Small intestine (tissue), 7 donors: ENCODE measurements around the gene CHST9. TPM values are rescaled to one million over a fixed set of nuclear protein-coding genes. Genes with fewer than 3 reads are reported as not detected.

Experiments used
- DNase-seq, 2 donors: peaks; one replicate each; pipeline versions ENCODE4 v3.0.0 to v3.0.0-alpha.2; 2013
- FAIRE-seq: peaks from 2 replicates; lab custom pipeline; 2012; peaks lifted over from hg19 to GRCh38; lab: Jason Lieb, UNC
- H3K27ac ChIP-seq, 3 donors: one replicate each; pipeline ENCODE4 v1.5.1; 2013; ENCODE audit warnings: low read length in 2 of 3, mild to moderate bottlenecking in 2 of 3, control low read depth in 1 of 3, inconsistent platforms in 1 of 3, low read depth in 1 of 3, moderate library complexity in 1 of 3
- H3K27me3 ChIP-seq, 3 donors: one replicate each; pipeline ENCODE4 v1.6.1; 2013; ENCODE audit warnings: low read length in 3 of 3, inconsistent platforms in 1 of 3; ENCODE audit not compliant: control insufficient read depth in 3 of 3, insufficient read depth in 3 of 3
- H3K36me3 ChIP-seq, 3 donors: one replicate each; pipeline ENCODE4 v1.6.1; 2013; ENCODE audit warnings: low read length in 3 of 3, inconsistent platforms in 1 of 3, low read depth in 1 of 3, mild to moderate bottlenecking in 1 of 3, moderate library complexity in 1 of 3; ENCODE audit not compliant: control insufficient read depth in 3 of 3, insufficient read depth in 2 of 3
- H3K4me1 ChIP-seq, 3 donors: one replicate each; pipeline ENCODE4 v1.6.1; 2013; ENCODE audit warnings: low read length in 2 of 3, inconsistent platforms in 1 of 3, low read depth in 1 of 3, mild to moderate bottlenecking in 1 of 3, moderate library complexity in 1 of 3; ENCODE audit not compliant: control insufficient read depth in 3 of 3, insufficient read depth in 2 of 3
- H3K4me3 ChIP-seq, 3 donors: one replicate each; pipeline ENCODE4 v1.5.1; 2013; ENCODE audit warnings: low read length in 3 of 3, control low read depth in 1 of 3, inconsistent platforms in 1 of 3, low read depth in 1 of 3, mild to moderate bottlenecking in 1 of 3, moderate library complexity in 1 of 3
- H3K9me3 ChIP-seq, 2 donors: one replicate each; pipeline ENCODE4 v1.6.1; 2013; ENCODE audit warnings: low read depth in 1 of 2, low read length in 1 of 2; ENCODE audit not compliant: control insufficient read depth in 2 of 2, insufficient read depth in 1 of 2
- WGBS, 3 donors: extraction: QIAGEN DNeasy Blood & Tissue Kit; methylation state at CpG; one replicate each; pipeline ENCODE4 v1.1.7; 2013; 5-methylcytosine and 5-hydroxymethylcytosine counted together
- polyA plus RNA-seq, 4 donors: library from polyadenylated mRNA; stranded (reverse) in 3 of 4; unstranded in 1 of 4; fragments of 200-250 nt in 3 of 4; fragments of 120-200 nt in 1 of 4; gene quantifications; one replicate each; pipeline versions ENCODE4 v1.2.1 to v1.2.3, GENCODE V29; 2013
- donor health status: healthy with polysubstance abuse.
- donor health status: control.
- donor health status: control.
- donor health status: Bipolar disorder and iron deficiency.
- donor health status: healthy.

Gene CHST9
- polyA plus RNA-seq, 4 donors, result 0.07 to 13.0 (median 0.27) TPM; not detected in 1

GRCh38 chr18:27040796-27041195, 144.3 kb downstream of the CHST9 start:
- no peaks in the 10 kb centered on the region for H3K36me3 ChIP-seq
- no peak overlapping the region for H3K4me3 ChIP-seq
- no peaks in the 10 kb centered on the region for H3K27me3 ChIP-seq
- FAIRE-seq (no peak), DNase-seq (no peak)
- no peaks in the 10 kb centered on the region for H3K4me1 ChIP-seq
- H3K27ac ChIP-seq, result no peak overlapping the region
- no peaks in the 10 kb centered on the region for H3K9me3 ChIP-seq
- 26 to 66% (median 43%) methylated on average over 2 of the region's 2 CpGs for WGBS, 3 donors

GRCh38 chr18:27033722-27034121, 151.4 kb downstream of the CHST9 start:
- Histone ChIP-seq H3K9me3 (no peaks in the 10 kb centered on the region), H3K27ac (no peak overlapping the region)
- WGBS, 3 donors, result 74 to 82% (median 78%) methylated on average over 5 of the region's 5 CpGs

GRCh38 chr18:27030421-27030820, 154.7 kb downstream of the CHST9 start:
- DNase-seq (no peak), FAIRE-seq (no peak)
- Histone ChIP-seq H3K36me3 (no peaks in the 10 kb centered on the region), H3K27me3 (no peaks in the 10 kb centered on the region), H3K4me3 (no peak overlapping the region), H3K27ac (no peak overlapping the region), H3K9me3 (no peaks in the 10 kb centered on the region), H3K4me1 (no peaks in the 10 kb centered on the region)
- WGBS, 3 donors, result 73 to 80% (median 75%) methylated on average over 9 of the region's 9 CpGs

More at GRCh38 chr18:27033722-27034121, 151.4 kb downstream of the CHST9 start:
- Histone ChIP-seq H3K36me3 (no peaks in the 10 kb centered on the region), H3K27me3 (no peaks in the 10 kb centered on the region), H3K4me3 (no peak overlapping the region), H3K4me1 (no peaks in the 10 kb centered on the region)
- FAIRE-seq (no peak), DNase-seq (no peak)

- H3K4me3 ChIP-seq, result no peak overlapping the region
- no peaks in the 10 kb centered on the region for H3K4me1 ChIP-seq
- H3K27ac ChIP-seq, result no peak overlapping the region
- no peaks in the 10 kb centered on the region for H3K9me3 ChIP-seq
- no peak for DNase-seq
- 47 to 65% (median 57%) methylated on average over 3 of the region's 3 CpGs for WGBS, 3 donors
- no peaks in the 10 kb centered on the region for H3K36me3 ChIP-seq
- H3K27me3 ChIP-seq, result no peaks in the 10 kb centered on the region
- no peak for FAIRE-seq
Measured at GRCh38 chr18:27022477-27022876, 162.6 kb downstream of the CHST9 start.

- 49 to 71% (median 55%) methylated on average over 2 of the region's 2 CpGs for WGBS, 3 donors
- no peaks in the 10 kb centered on the region for H3K4me1 ChIP-seq
- no peak overlapping the region for H3K4me3 ChIP-seq
- H3K36me3 ChIP-seq, result no peaks in the 10 kb centered on the region
- H3K27ac ChIP-seq, result no peak overlapping the region
- no peaks in the 10 kb centered on the region for H3K27me3 ChIP-seq
- peak; percentile 11 to 15 for DNase-seq
- no peak for FAIRE-seq
- no peaks in the 10 kb centered on the region for H3K9me3 ChIP-seq
Measured at GRCh38 chr18:27017901-27018500, 167.1 kb downstream of the CHST9 start.

- no peaks in the 10 kb centered on the region for H3K36me3 ChIP-seq
- DNase-seq (no peak), FAIRE-seq (no peak)
- H3K4me1 ChIP-seq, result no peaks in the 10 kb centered on the region
- no peaks in the 10 kb centered on the region for H3K27me3 ChIP-seq
- H3K9me3 ChIP-seq, result no peaks in the 10 kb centered on the region
- no peak overlapping the region for H3K27ac ChIP-seq
- H3K4me3 ChIP-seq, result no peak overlapping the region
- WGBS, 3 donors, result 65 to 69% (median 66%) methylated on average over 1 of the region's 1 CpG
Measured at GRCh38 chr18:27014841-27015240, 170.3 kb downstream of the CHST9 start.

GRCh38 chr18:27010784-27011183, 174.3 kb downstream of the CHST9 start:
- H3K27me3 ChIP-seq, result no peaks in the 10 kb centered on the region
- 59 to 92% (median 74%) methylated on average over 2 of the region's 2 CpGs for WGBS, 3 donors
- H3K9me3 ChIP-seq, result no peaks in the 10 kb centered on the region
- DNase-seq (no peak), FAIRE-seq (no peak)
- no peak overlapping the region for H3K27ac ChIP-seq
- H3K4me3 ChIP-seq, result no peak overlapping the region
- H3K36me3 ChIP-seq, result no peaks in the 10 kb centered on the region
- no peaks in the 10 kb centered on the region for H3K4me1 ChIP-seq

GRCh38 chr18:27009293-27009692, 175.8 kb downstream of the CHST9 start:
- Histone ChIP-seq H3K36me3 (no peaks in the 10 kb centered on the region), H3K4me3 (no peak overlapping the region), H3K4me1 (no peaks in the 10 kb centered on the region), H3K27ac (no peak overlapping the region), H3K27me3 (no peaks in the 10 kb centered on the region), H3K9me3 (no peaks in the 10 kb centered on the region)
- FAIRE-seq, result no peak
- DNase-seq, result no peak
- 70 to 77% (median 71%) methylated on average over 1 of the region's 1 CpG for WGBS, 3 donors

- Histone ChIP-seq H3K4me3 (no peak overlapping the region), H3K27ac (no peak overlapping the region), H3K27me3 (no peaks in the 10 kb centered on the region), H3K36me3 (no peaks in the 10 kb centered on the region), H3K4me1 (no peaks in the 10 kb centered on the region), H3K9me3 (no peaks in the 10 kb centered on the region)
- FAIRE-seq, result no peak
- WGBS, 3 donors, result 54 to 72% (median 55%) methylated on average over 3 of the region's 3 CpGs
- no peak for DNase-seq
Measured at GRCh38 chr18:27008575-27008974, 176.5 kb downstream of the CHST9 start.
